ENCODE results near the gene BACE1-AS.
A peak's percentile ranks its signal among the peaks of the same experiment; 100 is the strongest.

GRCh38 chr11:117327567-117328374, 36.6 kb downstream of the BACE1-AS start, which contains the start of gene CEP164:
- peak; percentile 74 for TF ChIP-seq POLR2AphosphoS5 (IDR thresholded peaks at IDR 0.05; ENCODE audit: low read depth, low read length)
- peak; percentile 90 for TF ChIP-seq POLR2A (IDR thresholded peaks at IDR 0.05; ENCODE audit: low read depth, low read length)
- peak; percentile 82 for TF ChIP-seq SPI1 (IDR thresholded peaks at IDR 0.05; ENCODE audit: low read depth, low read length)
- peak; percentile 76; the same call in 1 of the 2 replicates for TF ChIP-seq TAF1 (IDR thresholded peaks at IDR 0.05; ENCODE audit: low read depth, low read length)
